Retinal pigment epithelial cell (primary cell): ENCODE results near the gene UNC13C.

ENCODE experiments used
- DNase-seq: peaks from one replicate; pipeline ENCODE4 v3.0.0-alpha.2; 2010; ENCODE audit warnings: low read depth
- H3K4me3 ChIP-seq: 2 replicates; pipeline ENCODE4 v1.5.1; 2011; ENCODE audit warnings: mild to moderate bottlenecking, low read length, control low read depth, moderate library complexity
- TF ChIP-seq, protein P1 (sequence below): conservative IDR thresholded peaks from 2 replicates; pipeline ENCODE4 v1.5.1; 2011; ENCODE audit warnings: low read depth, low read length, control low read depth, inconsistent platforms

UNC13C gene

DNA sequence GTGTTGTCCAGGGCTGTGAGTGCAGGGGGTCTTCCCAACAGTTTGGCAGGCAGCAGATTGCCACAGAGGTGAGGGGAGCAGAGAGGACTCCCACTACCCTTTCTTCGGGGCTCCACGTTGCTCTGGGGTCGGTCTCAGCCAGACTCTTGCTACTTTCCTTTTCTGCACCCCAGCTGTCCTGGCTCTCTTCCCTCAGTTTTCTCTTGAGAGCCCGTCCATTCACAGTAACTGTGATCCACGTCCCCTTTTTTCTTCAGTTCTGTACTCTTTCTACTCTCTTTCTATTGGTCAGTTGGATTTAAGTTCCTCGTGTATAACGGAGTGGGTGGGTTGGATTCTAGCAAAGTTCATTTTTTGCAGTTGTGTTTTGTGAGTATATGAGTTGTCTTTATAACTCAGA, 105.8 kb downstream of the UNC13C start:
- DNase-seq = no peak
- TF ChIP-seq, protein P1, sequence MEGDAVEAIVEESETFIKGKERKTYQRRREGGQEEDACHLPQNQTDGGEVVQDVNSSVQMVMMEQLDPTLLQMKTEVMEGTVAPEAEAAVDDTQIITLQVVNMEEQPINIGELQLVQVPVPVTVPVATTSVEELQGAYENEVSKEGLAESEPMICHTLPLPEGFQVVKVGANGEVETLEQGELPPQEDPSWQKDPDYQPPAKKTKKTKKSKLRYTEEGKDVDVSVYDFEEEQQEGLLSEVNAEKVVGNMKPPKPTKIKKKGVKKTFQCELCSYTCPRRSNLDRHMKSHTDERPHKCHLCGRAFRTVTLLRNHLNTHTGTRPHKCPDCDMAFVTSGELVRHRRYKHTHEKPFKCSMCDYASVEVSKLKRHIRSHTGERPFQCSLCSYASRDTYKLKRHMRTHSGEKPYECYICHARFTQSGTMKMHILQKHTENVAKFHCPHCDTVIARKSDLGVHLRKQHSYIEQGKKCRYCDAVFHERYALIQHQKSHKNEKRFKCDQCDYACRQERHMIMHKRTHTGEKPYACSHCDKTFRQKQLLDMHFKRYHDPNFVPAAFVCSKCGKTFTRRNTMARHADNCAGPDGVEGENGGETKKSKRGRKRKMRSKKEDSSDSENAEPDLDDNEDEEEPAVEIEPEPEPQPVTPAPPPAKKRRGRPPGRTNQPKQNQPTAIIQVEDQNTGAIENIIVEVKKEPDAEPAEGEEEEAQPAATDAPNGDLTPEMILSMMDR = no peak

DNA sequence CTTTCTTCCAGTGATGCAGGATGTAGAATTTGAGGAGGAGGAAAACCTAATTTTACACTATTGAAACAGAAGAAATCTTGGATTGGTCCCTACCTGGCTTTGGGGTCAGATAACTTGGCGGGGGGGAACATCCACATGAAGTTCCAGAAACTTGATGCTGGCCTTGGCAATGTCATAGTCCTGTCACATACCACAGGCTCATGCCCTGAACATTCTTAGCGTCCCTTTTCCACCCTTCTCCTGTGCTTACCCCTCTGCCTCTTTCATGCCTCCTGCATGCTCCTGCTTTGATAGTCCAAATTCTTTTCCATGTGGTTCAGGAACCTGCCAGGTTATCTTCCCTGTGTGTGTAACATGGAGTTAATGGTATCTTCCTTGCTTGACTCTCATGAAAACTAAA, 110.6 kb downstream of the UNC13C start:
- DNase-seq = no peak
- no peak overlapping the region for H3K4me3 ChIP-seq
- TF ChIP-seq, protein P1 = no peak

More for the DNA sequence above, 105.8 kb downstream of the UNC13C start:
- H3K4me3 ChIP-seq = no peak overlapping the region

DNA sequence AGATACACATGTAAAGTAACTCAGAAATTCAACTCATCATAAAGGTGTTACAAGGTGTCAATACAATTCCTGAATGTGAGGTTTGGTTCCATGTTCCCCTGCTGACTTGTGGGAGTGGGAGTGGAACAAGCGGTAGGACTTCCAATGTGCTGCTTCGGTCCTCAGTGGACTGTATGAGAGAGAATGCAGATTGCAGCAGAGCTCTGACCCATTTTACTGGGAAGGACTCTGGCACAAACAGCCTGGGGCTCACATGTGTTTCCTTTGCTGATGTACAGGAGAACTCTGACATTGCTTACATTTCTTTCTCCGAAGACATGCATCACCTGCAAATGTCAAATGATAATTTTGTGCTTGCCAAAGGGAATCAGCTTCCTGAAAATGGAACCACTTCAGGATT, 111.5 kb downstream of the UNC13C start:
- no peak for DNase-seq
- no peak overlapping the region for H3K4me3 ChIP-seq
- TF ChIP-seq, protein P1 = no peak

DNA sequence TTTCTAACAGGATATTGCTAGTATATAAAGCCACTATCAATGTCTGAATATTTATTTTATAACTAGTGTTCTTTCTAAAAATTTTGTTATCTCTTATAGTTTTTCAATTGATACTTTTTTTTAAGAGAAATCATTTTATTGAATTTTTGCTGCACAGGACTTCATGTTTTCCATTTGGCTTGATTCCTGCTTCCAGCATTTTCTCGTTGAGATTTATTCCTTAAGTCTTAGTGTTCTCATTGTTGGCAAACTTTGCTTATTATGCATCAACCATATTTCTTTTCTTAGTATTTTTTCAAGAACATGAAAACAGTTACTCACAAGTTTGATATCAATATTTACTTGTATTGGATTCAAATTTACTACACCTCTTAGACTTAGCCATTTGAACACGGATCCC, 113.4 kb downstream of the UNC13C start:
- no peak overlapping the region for H3K4me3 ChIP-seq
- TF ChIP-seq, protein P1 = no peak
- DNase-seq = no peak

DNA sequence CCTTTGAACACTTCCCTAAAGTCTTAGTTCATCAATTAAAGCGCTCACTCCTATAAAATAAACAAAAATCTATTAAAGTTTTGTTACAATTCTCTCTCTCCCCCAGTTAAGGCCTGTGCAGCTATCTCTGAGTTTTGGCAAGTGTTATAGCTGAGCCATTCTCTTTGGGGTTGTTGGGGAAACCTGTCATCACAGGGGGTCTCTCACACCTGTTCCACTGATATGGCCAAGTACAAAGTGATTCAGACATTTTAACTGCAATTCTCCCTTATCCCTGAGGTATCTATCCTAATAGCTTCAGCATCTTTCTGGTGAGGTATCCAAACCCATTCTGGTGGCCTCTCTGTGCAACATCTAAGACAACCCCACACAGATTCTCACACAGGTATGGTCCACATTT, 116.4 kb downstream of the UNC13C start:
- no peak overlapping the region for H3K4me3 ChIP-seq
- DNase-seq = no peak
- TF ChIP-seq, protein P1 = no peak

DNA sequence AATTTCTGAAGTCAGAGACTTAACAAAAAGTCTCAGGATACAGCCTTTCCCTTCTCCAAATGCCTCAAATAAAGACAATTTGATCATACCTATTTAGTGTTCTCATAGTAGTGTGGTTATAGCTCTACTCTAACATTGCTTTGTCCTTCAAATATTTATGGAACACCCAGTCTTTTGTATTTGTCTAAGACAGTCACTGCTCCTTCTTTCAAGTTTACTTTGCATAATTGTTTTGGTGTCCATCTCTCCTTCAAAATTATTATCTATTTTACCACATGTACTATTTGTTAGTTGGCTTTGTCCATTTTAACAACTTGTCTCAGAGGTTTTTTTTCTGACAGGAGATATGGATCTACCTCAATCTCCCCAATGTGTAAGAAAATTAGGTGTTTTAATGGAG, 118.8 kb downstream of the UNC13C start:
- no peak overlapping the region for H3K4me3 ChIP-seq
- TF ChIP-seq, protein P1 = no peak
- DNase-seq = no peak

DNA sequence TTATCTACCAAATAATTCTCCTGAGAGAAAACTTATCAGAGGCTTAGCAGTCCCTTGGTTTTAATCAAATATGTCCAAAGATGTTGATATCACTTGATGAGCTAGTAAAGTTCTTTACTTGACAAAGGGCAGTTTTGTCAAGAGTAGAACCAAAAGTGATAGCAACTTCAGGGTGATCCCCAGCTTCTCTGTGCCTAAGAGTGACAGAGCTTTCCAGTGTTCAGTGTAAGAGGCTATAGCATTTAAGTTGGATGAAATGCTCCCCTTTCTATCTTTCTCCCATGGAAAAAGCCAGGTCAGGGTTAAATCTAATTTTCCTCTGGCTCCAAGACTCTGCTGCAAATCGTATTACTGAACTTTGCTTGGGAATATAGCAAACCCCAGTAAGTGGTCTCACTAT, 120.8 kb downstream of the UNC13C start:
- no peak for DNase-seq
- TF ChIP-seq, protein P1 = no peak
- no peak overlapping the region for H3K4me3 ChIP-seq
